ENCODE measurements around the gene STIMATE. TPM values are rescaled to one million over a fixed set of nuclear protein-coding genes. Genes with fewer than 3 reads are reported as not detected.

Gene STIMATE
- total RNA-seq, 1 donor from 2014 or later, result 7.9 TPM

DNA sequence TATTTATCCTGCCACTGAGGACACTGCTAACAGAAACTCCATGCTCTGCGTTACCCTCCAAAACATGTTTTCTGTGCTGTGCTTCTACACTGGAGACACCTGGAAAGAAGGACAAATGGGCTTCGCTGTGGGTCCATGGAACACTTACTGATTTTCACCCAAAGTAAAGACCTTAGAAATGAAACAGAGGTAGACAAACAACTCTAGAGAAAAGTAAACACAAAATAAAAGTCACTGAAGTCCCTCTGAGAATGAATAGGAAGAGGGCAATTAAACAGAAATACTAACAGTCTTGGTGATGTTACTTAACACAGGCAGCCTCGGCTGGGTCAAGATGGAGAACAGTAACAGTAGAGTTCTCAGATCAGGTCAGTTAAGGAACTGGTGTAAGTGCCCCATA lies 6.7 kb upstream of the STIMATE start:
- Histone ChIP-seq H3K36me3 (ENCODE audit: control insufficient read depth, insufficient read depth, low read length) (no peaks in the 10 kb centered on the region), H3K27me3 (ENCODE audit: control insufficient read depth, insufficient read depth, low read length) (no peaks in the 10 kb centered on the region), H3K4me3 (ENCODE audit: low read depth, low read length) (no peak overlapping the region)
- no peak for FAIRE-seq
- DNase-seq (ENCODE audit: low read depth), result no peak
- TF ChIP-seq CTCF (IDR thresholded peaks at IDR 0.05; ENCODE audit: insufficient read depth, low read length, severe bottlenecking), result no peak

DNA sequence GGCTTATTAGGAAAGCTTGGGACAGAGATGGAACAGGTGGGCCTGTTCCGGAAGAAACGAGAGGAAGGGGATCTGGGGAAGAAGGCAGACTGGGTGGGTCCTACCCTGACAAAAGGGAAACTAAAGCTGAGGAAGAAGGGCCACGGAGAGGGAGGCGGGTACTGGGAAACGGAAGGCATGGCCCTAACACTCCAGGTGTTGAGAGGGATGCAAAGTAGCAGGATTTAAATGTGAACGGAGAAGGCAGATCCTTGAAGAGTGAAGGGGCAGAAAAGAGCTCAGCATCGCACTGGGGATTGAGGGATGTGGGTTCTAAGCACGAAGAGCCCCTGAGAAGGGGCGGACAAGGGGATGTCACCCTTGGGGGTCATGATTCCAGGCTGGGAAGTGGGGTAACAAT lies 735 bp downstream of the STIMATE start:
- no peak for FAIRE-seq
- DNase-seq (ENCODE audit: low read depth), result no peak
- Histone ChIP-seq H3K36me3 (ENCODE audit: control insufficient read depth, insufficient read depth, low read length) (no peaks in the 10 kb centered on the region), H3K4me3 (ENCODE audit: low read depth, low read length) (peak overlapping the region; percentile 68), H3K27me3 (ENCODE audit: control insufficient read depth, insufficient read depth, low read length) (no peaks in the 10 kb centered on the region)
- no peak for TF ChIP-seq CTCF (IDR thresholded peaks at IDR 0.05; ENCODE audit: insufficient read depth, low read length, severe bottlenecking)

GRCh38 chr3:52896151-52896550 lies 1.2 kb downstream of the STIMATE start:
- TF ChIP-seq CTCF (IDR thresholded peaks at IDR 0.05; ENCODE audit: insufficient read depth, low read length, severe bottlenecking), result no peak
- no peaks in the 10 kb centered on the region for H3K27me3 ChIP-seq (ENCODE audit: control insufficient read depth, insufficient read depth, low read length)
- FAIRE-seq (no peak), DNase-seq (ENCODE audit: low read depth) (no peak)
- no peak overlapping the region for H3K4me3 ChIP-seq (ENCODE audit: low read depth, low read length)
- H3K36me3 ChIP-seq (ENCODE audit: control insufficient read depth, insufficient read depth, low read length), result no peaks in the 10 kb centered on the region

- no peak for TF ChIP-seq CTCF (IDR thresholded peaks at IDR 0.05; ENCODE audit: insufficient read depth, low read length, severe bottlenecking)
- Histone ChIP-seq H3K36me3 (ENCODE audit: control insufficient read depth, insufficient read depth, low read length) (no peaks in the 10 kb centered on the region), H3K27me3 (ENCODE audit: control insufficient read depth, insufficient read depth, low read length) (no peaks in the 10 kb centered on the region), H3K4me3 (ENCODE audit: low read depth, low read length) (no peak overlapping the region)
- DNase-seq (ENCODE audit: low read depth), result no peak
- no peak for FAIRE-seq
Measured at GRCh38 chr3:52895418-52895817, 1.9 kb downstream of the STIMATE start.

GRCh38 chr3:52894756-52895155 lies 2.6 kb downstream of the STIMATE start:
- no peak for FAIRE-seq
- no peak for DNase-seq (ENCODE audit: low read depth)
- Histone ChIP-seq H3K27me3 (ENCODE audit: control insufficient read depth, insufficient read depth, low read length) (no peaks in the 10 kb centered on the region), H3K4me3 (ENCODE audit: low read depth, low read length) (no peak overlapping the region), H3K36me3 (ENCODE audit: control insufficient read depth, insufficient read depth, low read length) (no peaks in the 10 kb centered on the region)
- TF ChIP-seq CTCF (IDR thresholded peaks at IDR 0.05; ENCODE audit: insufficient read depth, low read length, severe bottlenecking), result no peak

GRCh38 chr3:52893723-52894122 lies 3.6 kb downstream of the STIMATE start:
- Histone ChIP-seq H3K36me3 (ENCODE audit: control insufficient read depth, insufficient read depth, low read length) (no peaks in the 10 kb centered on the region), H3K27me3 (ENCODE audit: control insufficient read depth, insufficient read depth, low read length) (no peaks in the 10 kb centered on the region), H3K4me3 (ENCODE audit: low read depth, low read length) (no peak overlapping the region)
- DNase-seq (ENCODE audit: low read depth), result no peak
- TF ChIP-seq CTCF (IDR thresholded peaks at IDR 0.05; ENCODE audit: insufficient read depth, low read length, severe bottlenecking), result no peak
- peak; percentile 86 for FAIRE-seq
